ENCODE measurements around the gene TBX6.

- TF ChIP-seq CTCF (IDR thresholded peaks at IDR 0.05) (no peak), POLR2A (IDR thresholded peaks at IDR 0.05) (no peak)
Observed at GRCh38 chr16:30066761-30067583, 24.8 kb downstream of the TBX6 start.
